ENCODE measurements around the gene MGP. TPM values are rescaled to one million over a fixed set of nuclear protein-coding genes. Genes with fewer than 3 reads are reported as not detected.

MGP gene
- total RNA-seq, 1 donor from 2014 or later, result 2.0 TPM

- no peak for DNase-seq (ENCODE audit: low spot score in 2 of 2)
- no peak for FAIRE-seq
Measured at GRCh38 chr12:14903386-14904098, 17.9 kb upstream of the MGP start.

- DNase-seq (ENCODE audit: low spot score in 2 of 2), result no peak
- no peak for FAIRE-seq
Measured at GRCh38 chr12:14902465-14902864, 16.8 kb upstream of the MGP start.

GRCh38 chr12:14901228-14901562 is 15.5 kb upstream of the MGP start:
- no peak for FAIRE-seq
- DNase-seq (ENCODE audit: low spot score in 2 of 2), result no peak

GRCh38 chr12:14900521-14901227 is 15.0 kb upstream of the MGP start:
- no peak for FAIRE-seq
- no peak for DNase-seq (ENCODE audit: low spot score in 2 of 2)

- FAIRE-seq (no peak), DNase-seq (ENCODE audit: low spot score in 2 of 2) (no peak)
Measured at GRCh38 chr12:14896521-14897169, 11.0 kb upstream of the MGP start.

- FAIRE-seq (no peak), DNase-seq (ENCODE audit: low spot score in 2 of 2) (no peak)
Measured at GRCh38 chr12:14893506-14894250, 8.0 kb upstream of the MGP start.

GRCh38 chr12:14892726-14893505 is 7.3 kb upstream of the MGP start:
- DNase-seq (ENCODE audit: low spot score in 2 of 2) (no peak), FAIRE-seq (no peak)

GRCh38 chr12:14890701-14891100 is 5.0 kb upstream of the MGP start:
- FAIRE-seq, result no peak
- no peak for DNase-seq (ENCODE audit: low spot score in 2 of 2)

GRCh38 chr12:14886271-14886670 is 617 bp upstream of the MGP start:
- DNase-seq (ENCODE audit: low spot score in 2 of 2), result no peak
- FAIRE-seq, result no peak

- DNase-seq (ENCODE audit: low spot score in 2 of 2) (no peak), FAIRE-seq (no peak)
Measured at GRCh38 chr12:14884458-14884878, 1.2 kb downstream of the MGP start.

- DNase-seq (ENCODE audit: low spot score in 2 of 2) (no peak), FAIRE-seq (no peak)
Measured at GRCh38 chr12:14883686-14884085, 2.0 kb downstream of the MGP start.

GRCh38 chr12:14880890-14881453 is 4.7 kb downstream of the MGP start:
- no peak for FAIRE-seq
- no peak for DNase-seq (ENCODE audit: low spot score in 2 of 2)

- FAIRE-seq (no peak), DNase-seq (ENCODE audit: low spot score in 2 of 2) (no peak)
Measured at GRCh38 chr12:14879222-14879933, 6.3 kb downstream of the MGP start.

- DNase-seq (ENCODE audit: low spot score in 2 of 2) (no peak), FAIRE-seq (no peak)
Measured at GRCh38 chr12:14878488-14878887, 7.2 kb downstream of the MGP start.

GRCh38 chr12:14876833-14877232 is 8.8 kb downstream of the MGP start:
- FAIRE-seq (no peak), DNase-seq (ENCODE audit: low spot score in 2 of 2) (no peak)

GRCh38 chr12:14874882-14875281 is 10.8 kb downstream of the MGP start:
- DNase-seq (ENCODE audit: low spot score in 2 of 2) (no peak), FAIRE-seq (no peak)

GRCh38 chr12:14873440-14874185 is 12.0 kb downstream of the MGP start:
- DNase-seq (ENCODE audit: low spot score in 2 of 2) (no peak), FAIRE-seq (no peak)

- no peak for DNase-seq (ENCODE audit: low spot score in 2 of 2)
- FAIRE-seq, result no peak
Measured at GRCh38 chr12:14871886-14872285, 13.8 kb downstream of the MGP start.

- FAIRE-seq, result no peak
- no peak for DNase-seq (ENCODE audit: low spot score in 2 of 2)
Measured at GRCh38 chr12:14871247-14871646, 14.4 kb downstream of the MGP start.

Measured in frontal cortex (tissue), 4 donors.